Ishikawa (cell line): Measurements from ENCODE around the gene LYSMD1.

Source experiments
- CEBPB ChIP-seq: IDR thresholded peaks from 2 replicates; pipeline ENCODE4 v1.6.1; 2012
- CREB1 ChIP-seq: IDR thresholded peaks from 2 replicates; pipeline ENCODE4 v1.6.1; 2012; ENCODE audit warnings: low read depth
- EGR1 ChIP-seq: IDR thresholded peaks from 2 replicates; pipeline ENCODE4 v1.6.1; 2012
- EP300 ChIP-seq: IDR thresholded peaks from 2 replicates; pipeline ENCODE4 v1.6.1; 2012; ENCODE audit warnings: borderline replicate concordance
- FOXM1 ChIP-seq: IDR thresholded peaks from 2 replicates; pipeline ENCODE4 v1.6.1; 2012; ENCODE audit warnings: low read depth, borderline replicate concordance
- MAX ChIP-seq: IDR thresholded peaks from 2 replicates; pipeline ENCODE4 v1.6.1; 2012
- NFIC ChIP-seq: IDR thresholded peaks from 2 replicates; pipeline ENCODE4 v1.6.1; 2012
- RAD21 ChIP-seq: IDR thresholded peaks from 2 replicates; pipeline ENCODE4 v1.6.1; 2012; ENCODE audit warnings: low read depth
- REST ChIP-seq: IDR thresholded peaks from 2 replicates; pipeline ENCODE4 v1.6.1; 2012; ENCODE audit warnings: low read depth, mild to moderate bottlenecking
- TAF1 ChIP-seq: IDR thresholded peaks from 2 replicates; pipeline ENCODE4 v1.6.1; 2012; ENCODE audit warnings: low read depth, mild to moderate bottlenecking
- TCF12 ChIP-seq: IDR thresholded peaks from 2 replicates; pipeline ENCODE4 v1.6.1; 2012; ENCODE audit warnings: low read depth
- TEAD4 ChIP-seq: IDR thresholded peaks from 2 replicates; pipeline ENCODE4 v1.6.1; 2012
- USF1 ChIP-seq: IDR thresholded peaks from 2 replicates; pipeline ENCODE4 v1.6.1; 2012
- YY1 ChIP-seq: IDR thresholded peaks from 2 replicates; pipeline ENCODE4 v1.6.1; 2012; ENCODE audit warnings: low read depth
- ZBTB7A ChIP-seq: IDR thresholded peaks from 2 replicates; pipeline ENCODE4 v1.6.1; 2012; ENCODE audit warnings: low read depth

The LYSMD1 gene

GRCh38 chr1:151175863-151176262 is 10.2 kb upstream of the LYSMD1 start, which contains the start of gene TMOD4:
TSS of gene TMOD4 (minus strand) at chr1:151175981. CDS start at chr1:151174875, 1,106 bp downstream.
- no peak for TF ChIP-seq TEAD4
- no peak for TF ChIP-seq EGR1
- no peak for TF ChIP-seq RAD21
- TF ChIP-seq ZBTB7A = no peak
- no peak for TF ChIP-seq EP300
- no peak for TF ChIP-seq TAF1
- TF ChIP-seq YY1 = no peak
- TF ChIP-seq NFIC = no peak
- TF ChIP-seq CEBPB = no peak
- no peak for TF ChIP-seq FOXM1
- TF ChIP-seq REST = no peak
- no peak for TF ChIP-seq MAX
- TF ChIP-seq USF1 = no peak
- no peak for TF ChIP-seq CREB1
- no peak for TF ChIP-seq TCF12

- TF ChIP-seq CEBPB (no peak), TEAD4 (no peak), YY1 (no peak), RAD21 (no peak), EGR1 (no peak), TCF12 (no peak), NFIC (no peak), CREB1 (no peak), FOXM1 (no peak), TAF1 (no peak), EP300 (no peak), USF1 (no peak), ZBTB7A (no peak)
Observed at GRCh38 chr1:151175041-151175741, 9.5 kb upstream of the LYSMD1 start.

- no peak for TF ChIP-seq EP300
- TF ChIP-seq FOXM1 = no peak
- no peak for TF ChIP-seq CEBPB
- no peak for TF ChIP-seq TCF12
- TF ChIP-seq TEAD4 = no peak
- TF ChIP-seq EGR1 = no peak
- TF ChIP-seq MAX = no peak
- TF ChIP-seq ZBTB7A = no peak
- no peak for TF ChIP-seq CREB1
- TF ChIP-seq NFIC = no peak
Observed at GRCh38 chr1:151171190-151171589, 5.5 kb upstream of the LYSMD1 start.

- TF ChIP-seq RAD21 (no peak), TAF1 (no peak), CEBPB (no peak), REST (no peak), YY1 (no peak), TEAD4 (no peak), FOXM1 (no peak), TCF12 (no peak), EP300 (no peak), USF1 (no peak), NFIC (no peak), ZBTB7A (no peak), MAX (no peak)
Observed at GRCh38 chr1:151167116-151167515, 1.4 kb upstream of the LYSMD1 start.

- TF ChIP-seq TAF1 = no peak
- TF ChIP-seq EP300 = no peak
- no peak for TF ChIP-seq MAX
- no peak for TF ChIP-seq FOXM1
- no peak for TF ChIP-seq REST
- no peak for TF ChIP-seq CREB1
- no peak for TF ChIP-seq USF1
- TF ChIP-seq NFIC = no peak
- no peak for TF ChIP-seq TCF12
- TF ChIP-seq CEBPB = no peak
- no peak for TF ChIP-seq ZBTB7A
- TF ChIP-seq EGR1 = no peak
- no peak for TF ChIP-seq YY1
- TF ChIP-seq RAD21 = no peak
Observed at GRCh38 chr1:151166505-151166956, 829 bp upstream of the LYSMD1 start.
